Measurements from ENCODE around the gene EBF3.

DNA sequence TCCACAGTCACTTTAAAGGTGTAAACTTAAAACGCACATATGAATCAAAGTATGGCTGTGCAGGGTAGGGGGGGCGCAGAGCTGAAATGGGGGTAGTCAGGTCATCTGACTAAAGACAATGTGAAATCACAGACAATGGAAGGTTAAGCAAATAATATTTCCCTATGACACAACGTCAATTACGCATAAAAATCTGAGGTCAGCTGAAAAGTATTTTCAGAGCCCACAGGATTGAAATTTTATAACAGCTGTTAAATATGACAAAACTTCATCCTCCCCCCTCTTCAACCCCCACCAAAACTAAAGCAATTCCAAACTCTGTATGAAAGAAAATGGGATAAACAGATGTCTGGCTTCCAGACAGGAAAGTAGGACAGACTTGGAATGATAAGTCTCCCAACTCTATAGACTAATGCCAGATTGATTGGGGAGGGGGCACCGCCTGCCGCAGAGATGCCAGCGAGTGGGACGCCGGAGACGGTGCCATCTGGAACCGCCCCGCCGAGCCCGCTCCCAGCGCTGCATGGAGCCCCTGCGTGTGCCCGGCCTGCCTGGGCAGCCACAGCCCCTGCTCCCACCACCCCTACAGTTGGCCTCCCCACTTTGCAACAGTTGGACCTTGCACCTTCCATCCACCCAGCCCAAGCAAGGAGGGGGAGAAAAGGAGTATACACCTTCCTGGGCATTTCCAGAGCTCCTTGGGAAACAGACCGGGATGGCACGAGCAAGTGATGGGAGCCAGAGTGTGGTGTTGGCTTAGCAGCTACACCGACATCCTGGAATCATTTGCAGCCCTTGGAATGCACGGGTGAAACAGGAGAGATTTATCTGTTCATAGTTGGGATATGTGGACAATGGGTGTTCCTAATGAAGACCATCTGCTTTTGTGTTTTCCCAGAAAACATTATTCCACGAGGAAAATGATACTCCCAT is 10.7 kb downstream of the EBF3 start:
- TF ChIP-seq JUND (IDR thresholded peaks at IDR 0.05) (no peak), CTCF (IDR thresholded peaks at IDR 0.05 in 2 of 3, conservative IDR thresholded peaks at IDR 0.05 in 1 of 3; ENCODE audit: borderline replicate concordance in 1 of 3, insufficient read depth in 1 of 3, low read depth in 2 of 3, low read length in 2 of 3) (no peak), EGR1 (IDR thresholded peaks at IDR 0.05; ENCODE audit: low read depth) (no peak), POLR2A (IDR thresholded peaks at IDR 0.05; ENCODE audit: borderline replicate concordance, extremely low read depth, insufficient read depth, insufficient read length) (no peak), EZH2phosphoT487 (IDR thresholded peaks at IDR 0.05; ENCODE audit: borderline replicate concordance) (no peak)
- TF ChIP-seq, protein P1, sequence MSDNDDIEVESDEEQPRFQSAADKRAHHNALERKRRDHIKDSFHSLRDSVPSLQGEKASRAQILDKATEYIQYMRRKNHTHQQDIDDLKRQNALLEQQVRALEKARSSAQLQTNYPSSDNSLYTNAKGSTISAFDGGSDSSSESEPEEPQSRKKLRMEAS (IDR thresholded peaks at IDR 0.05): no peak
- TF ChIP-seq, protein P2, sequence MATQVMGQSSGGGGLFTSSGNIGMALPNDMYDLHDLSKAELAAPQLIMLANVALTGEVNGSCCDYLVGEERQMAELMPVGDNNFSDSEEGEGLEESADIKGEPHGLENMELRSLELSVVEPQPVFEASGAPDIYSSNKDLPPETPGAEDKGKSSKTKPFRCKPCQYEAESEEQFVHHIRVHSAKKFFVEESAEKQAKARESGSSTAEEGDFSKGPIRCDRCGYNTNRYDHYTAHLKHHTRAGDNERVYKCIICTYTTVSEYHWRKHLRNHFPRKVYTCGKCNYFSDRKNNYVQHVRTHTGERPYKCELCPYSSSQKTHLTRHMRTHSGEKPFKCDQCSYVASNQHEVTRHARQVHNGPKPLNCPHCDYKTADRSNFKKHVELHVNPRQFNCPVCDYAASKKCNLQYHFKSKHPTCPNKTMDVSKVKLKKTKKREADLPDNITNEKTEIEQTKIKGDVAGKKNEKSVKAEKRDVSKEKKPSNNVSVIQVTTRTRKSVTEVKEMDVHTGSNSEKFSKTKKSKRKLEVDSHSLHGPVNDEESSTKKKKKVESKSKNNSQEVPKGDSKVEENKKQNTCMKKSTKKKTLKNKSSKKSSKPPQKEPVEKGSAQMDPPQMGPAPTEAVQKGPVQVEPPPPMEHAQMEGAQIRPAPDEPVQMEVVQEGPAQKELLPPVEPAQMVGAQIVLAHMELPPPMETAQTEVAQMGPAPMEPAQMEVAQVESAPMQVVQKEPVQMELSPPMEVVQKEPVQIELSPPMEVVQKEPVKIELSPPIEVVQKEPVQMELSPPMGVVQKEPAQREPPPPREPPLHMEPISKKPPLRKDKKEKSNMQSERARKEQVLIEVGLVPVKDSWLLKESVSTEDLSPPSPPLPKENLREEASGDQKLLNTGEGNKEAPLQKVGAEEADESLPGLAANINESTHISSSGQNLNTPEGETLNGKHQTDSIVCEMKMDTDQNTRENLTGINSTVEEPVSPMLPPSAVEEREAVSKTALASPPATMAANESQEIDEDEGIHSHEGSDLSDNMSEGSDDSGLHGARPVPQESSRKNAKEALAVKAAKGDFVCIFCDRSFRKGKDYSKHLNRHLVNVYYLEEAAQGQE (IDR thresholded peaks at IDR 0.05; ENCODE audit: low read depth): no peak

All from HCT116 (cell line).